Thymus (tissue), 11 donors: ENCODE results near the gene MED12L. TPM values are rescaled to one million over a fixed set of nuclear protein-coding genes. Genes with fewer than 3 reads are reported as not detected.
A peak's percentile ranks its signal among the peaks of the same experiment; 100 is the strongest.

Source experiments
- DNase-seq, 9 donors: peaks; one replicate each; pipeline ENCODE4 v3.0.0-alpha.2; 2013; ENCODE audit warnings: low spot score in 9 of 9, low read depth in 6 of 9, missing footprints in 1 of 9
- H3K27ac ChIP-seq, 2 donors: one replicate each; pipeline ENCODE4 v1.5.1; 2013; ENCODE audit warnings: control low read depth in 1 of 2, low read depth in 1 of 2, low read length in 1 of 2, mild to moderate bottlenecking in 1 of 2, moderate library complexity in 1 of 2
- H3K27me3 ChIP-seq, 2 donors: one replicate each; pipeline ENCODE4 v1.5.1; 2013; ENCODE audit warnings: low read length in 1 of 2; ENCODE audit not compliant: control insufficient read depth in 2 of 2, insufficient read depth in 1 of 2
- H3K36me3 ChIP-seq, 2 donors: one replicate each; pipeline ENCODE4 v1.5.1; 2013; ENCODE audit warnings: low read length in 1 of 2, mild to moderate bottlenecking in 1 of 2, moderate library complexity in 1 of 2; ENCODE audit not compliant: control insufficient read depth in 2 of 2, insufficient read depth in 2 of 2
- H3K4me1 ChIP-seq, 2 donors: one replicate each; pipeline ENCODE4 v1.5.1; 2013; ENCODE audit warnings: low read length in 2 of 2; ENCODE audit not compliant: control insufficient read depth in 2 of 2, insufficient read depth in 2 of 2
- H3K4me3 ChIP-seq, 2 donors: one replicate each; pipeline ENCODE4 v1.5.1; 2013; ENCODE audit warnings: low read length in 2 of 2, control low read depth in 1 of 2, mild to moderate bottlenecking in 1 of 2
- H3K9me3 ChIP-seq, 2 donors: one replicate each; pipeline ENCODE4 v1.5.1; 2013; ENCODE audit warnings: low read length in 1 of 2, mild to moderate bottlenecking in 1 of 2; ENCODE audit not compliant: control insufficient read depth in 2 of 2, insufficient read depth in 1 of 2
- WGBS: extraction: QIAGEN DNeasy Blood & Tissue Kit; methylation state at CpG from one replicate; pipeline ENCODE4 v1.1.7; 2013; 5-methylcytosine and 5-hydroxymethylcytosine counted together
- polyA plus RNA-seq: library from polyadenylated mRNA; stranded (reverse); fragments of 200-250 nt; gene quantifications from one replicate; pipeline ENCODE4 v1.2.3, GENCODE V29; 2013
- total RNA-seq: library from RNA; stranded (reverse); fragments of 120-200 nt; gene quantifications from one replicate; pipeline ENCODE4 v1.2.4, GENCODE V29; 2013
- donor health status: healthy.

The MED12L gene
- total and polyA plus RNA-seq, 2 donors: 0.30 to 1.7 TPM

- under 1% methylated on average over 81 of the region's 81 CpGs for WGBS
Measured at GRCh38 chr3:151086484-151087456, 1.3 kb downstream of the MED12L start.

GRCh38 chr3:151087648-151088047 is 2.2 kb downstream of the MED12L start:
- no peaks in the 10 kb centered on the region for H3K9me3 ChIP-seq
- H3K4me1 ChIP-seq: peaks cover 5 to 13% of the 10 kb centered on the region in 2 donors
- H3K36me3 ChIP-seq: no peaks in the 10 kb centered on the region
- DNase-seq: no peak
- peak overlapping the region in 1 of 2 donors; percentile 57 for H3K4me3 ChIP-seq
- peaks cover 3 to 42% of the 10 kb centered on the region in 2 donors for H3K27me3 ChIP-seq
- 58% methylated on average over 2 of the region's 2 CpGs for WGBS
- H3K27ac ChIP-seq: no peak overlapping the region

More at GRCh38 chr3:151086484-151087456, 1.3 kb downstream of the MED12L start:
- H3K27ac ChIP-seq: peak overlapping the region; percentile 33 to 42
- peaks cover 5 to 12% of the 10 kb centered on the region in 2 donors for H3K4me1 ChIP-seq
- DNase-seq: peak; percentile 42 to 89 (median 67)
- no peaks in the 10 kb centered on the region for H3K36me3 ChIP-seq
- H3K27me3 ChIP-seq: peaks cover 3 to 43% of the 10 kb centered on the region in 2 donors
- no peaks in the 10 kb centered on the region for H3K9me3 ChIP-seq
- peak overlapping the region; percentile 57 to 78 for H3K4me3 ChIP-seq

- H3K36me3 ChIP-seq: no peaks in the 10 kb centered on the region
- no peak overlapping the region for H3K4me3 ChIP-seq
- no peaks in the 10 kb centered on the region for H3K9me3 ChIP-seq
- no peak overlapping the region for H3K27ac ChIP-seq
- peaks cover 0 to 7% of the 10 kb centered on the region in 2 donors for H3K4me1 ChIP-seq
- peaks cover 0 to 10% of the 10 kb centered on the region in 2 donors for H3K27me3 ChIP-seq
- 93% methylated on average over 3 of the region's 3 CpGs for WGBS
- no peak for DNase-seq
Measured at GRCh38 chr3:151091685-151092345, 6.4 kb downstream of the MED12L start.

GRCh38 chr3:151093148-151093547 is 7.7 kb downstream of the MED12L start:
- H3K4me3 ChIP-seq: no peak overlapping the region
- WGBS: 94% methylated on average over 2 of the region's 2 CpGs

GRCh38 chr3:151093905-151094304 is 8.4 kb downstream of the MED12L start:
- Histone ChIP-seq H3K27me3 (no peaks in the 10 kb centered on the region), H3K27ac (no peak overlapping the region), H3K4me3 (no peak overlapping the region), H3K36me3 (no peaks in the 10 kb centered on the region), H3K9me3 (no peaks in the 10 kb centered on the region), H3K4me1 (peaks cover 0 to 4% of the 10 kb centered on the region in 2 donors)
- DNase-seq: peak in 2 of 9 donors; percentile 23 to 31
- 25% methylated on average over 4 of the region's 4 CpGs for WGBS

More at GRCh38 chr3:151093148-151093547, 7.7 kb downstream of the MED12L start:
- no peaks in the 10 kb centered on the region for H3K36me3 ChIP-seq
- H3K27me3 ChIP-seq: no peaks in the 10 kb centered on the region
- DNase-seq: no peak
- H3K9me3 ChIP-seq: no peaks in the 10 kb centered on the region
- no peak overlapping the region for H3K27ac ChIP-seq
- peaks cover 0 to 4% of the 10 kb centered on the region in 2 donors for H3K4me1 ChIP-seq

GRCh38 chr3:151096716-151097115 is 11.3 kb downstream of the MED12L start:
- Histone ChIP-seq H3K9me3 (no peaks in the 10 kb centered on the region), H3K36me3 (no peaks in the 10 kb centered on the region), H3K27me3 (no peaks in the 10 kb centered on the region), H3K4me3 (no peak overlapping the region), H3K4me1 (peaks cover 0 to 8% of the 10 kb centered on the region in 2 donors), H3K27ac (no peak overlapping the region)
- DNase-seq: no peak
- WGBS: 95% methylated on average over 2 of the region's 2 CpGs

GRCh38 chr3:151100076-151100475 is 14.6 kb downstream of the MED12L start:
- H3K9me3 ChIP-seq: no peaks in the 10 kb centered on the region
- no peaks in the 10 kb centered on the region for H3K36me3 ChIP-seq
- no peak overlapping the region for H3K27ac ChIP-seq
- no peaks in the 10 kb centered on the region for H3K27me3 ChIP-seq
- H3K4me1 ChIP-seq: peaks cover 0 to 5% of the 10 kb centered on the region in 2 donors
- no peak overlapping the region for H3K4me3 ChIP-seq
- WGBS: 96% methylated on average over 1 of the region's 1 CpG
- no peak for DNase-seq

GRCh38 chr3:151101270-151101969 is 16.0 kb downstream of the MED12L start:
- H3K4me1 ChIP-seq: peaks cover 0 to 5% of the 10 kb centered on the region in 2 donors
- no peaks in the 10 kb centered on the region for H3K36me3 ChIP-seq
- H3K27me3 ChIP-seq: no peaks in the 10 kb centered on the region
- no peak overlapping the region for H3K27ac ChIP-seq
- H3K9me3 ChIP-seq: no peaks in the 10 kb centered on the region
- no peak overlapping the region for H3K4me3 ChIP-seq
- 51% methylated on average over 8 of the region's 8 CpGs for WGBS
- no peak for DNase-seq
